B cell (primary cell): ENCODE results near the gene LIN37. TPM values are rescaled to one million over a fixed set of nuclear protein-coding genes. Genes with fewer than 3 reads are reported as not detected.

Experiments used
- ATAC-seq: fragments of 200-7000 bp; cut with Tn5 transposase; one replicate; pipeline ENCODE4 v1.10.0; 2021; ENCODE audit warnings: low read depth, mild to moderate bottlenecking, moderate number of reproducible peaks, moderate library complexity
- CTCF ChIA-PET: fragments of 350-600 bp; sonication (Branson Sonifier 250); formaldehyde crosslinking; loops from one replicate; lab custom pipeline; 2021; ENCODE audit warnings: antibody characterized with exemption, inconsistent platforms; lab: Charles Lee
- POLR2A ChIA-PET: fragments of 350-600 bp; sonication (Branson Sonifier 250); formaldehyde crosslinking; loops from one replicate; lab custom pipeline; 2021; ENCODE audit warnings: antibody characterized with exemption; lab: Charles Lee
- DNase-seq: peaks from one replicate; pipeline ENCODE4 v3.0.0; 2013
- H2AFZ ChIP-seq: 2 replicates; pipeline ENCODE4 v1.6.1; 2012; ENCODE audit warnings: mild to moderate bottlenecking, low read depth, low read length; ENCODE audit not compliant: insufficient read depth, poor library complexity, severe bottlenecking
- H3K27ac ChIP-seq, 2 donors: 1 replicate in 1 of 2; 2 replicates in 1 of 2; pipeline ENCODE4 v1.5.1; 2012 to 2013; ENCODE audit warnings: low read length in 2 of 2, mild to moderate bottlenecking in 2 of 2, moderate library complexity in 1 of 2
- H3K27me3 ChIP-seq, 4 experiments: fragments of 200-600 bp in 1 of 4; sonication (generic) in 1 of 4; replicated peaks in 1 of 4; 1 replicate in 2 of 4; 2 replicates in 2 of 4; pipeline versions ENCODE4 v1.6.1 to v1.7.0; 2013 to 2016; ENCODE audit warnings: low read length in 3 of 4, mild to moderate bottlenecking in 2 of 4, mixed read lengths in 1 of 4, moderate library complexity in 1 of 4; ENCODE audit not compliant: insufficient read depth in 4 of 4, control insufficient read depth in 3 of 4; ENCODE audit errors: control extremely low read depth in 1 of 4
- H3K36me3 ChIP-seq, 2 experiments: replicated peaks in 1 of 2; 1 replicate in 1 of 2; 2 replicates in 1 of 2; pipeline versions ENCODE4 v1.6.1 to v1.7.1; 2013; ENCODE audit warnings: low read length in 1 of 2; ENCODE audit not compliant: insufficient read depth in 2 of 2, control insufficient read depth in 1 of 2; ENCODE audit errors: control extremely low read depth in 1 of 2, extremely low read depth in 1 of 2
- H3K4me1 ChIP-seq, 2 donors: fragments of 200-600 bp in 1 of 2; sonication (generic) in 1 of 2; 1 replicate in 1 of 2; 2 replicates in 1 of 2; pipeline versions ENCODE4 v1.5.1 to v1.6.1; 2013 to 2017; ENCODE audit warnings: low read length in 2 of 2; ENCODE audit not compliant: control insufficient read depth in 2 of 2, insufficient read depth in 2 of 2
- H3K4me2 ChIP-seq: replicated peaks from 2 replicates; pipeline ENCODE3; 2012; ENCODE audit warnings: mild to moderate bottlenecking, low read depth, low read length; ENCODE audit not compliant: poor library complexity, severe bottlenecking
- H3K4me3 ChIP-seq, 5 experiments: fragments of 200-600 bp in 1 of 5; sonication (generic) in 1 of 5; 1 replicate in 3 of 5; 2 replicates in 2 of 5; pipeline versions ENCODE4 v1.5.1 to v1.7.0; 2011 to 2016; ENCODE audit warnings: low read length in 4 of 5, mild to moderate bottlenecking in 4 of 5, low read depth in 2 of 5, control low read depth in 1 of 5, moderate library complexity in 1 of 5; ENCODE audit not compliant: insufficient read depth in 1 of 5; ENCODE audit errors: control extremely low read depth in 1 of 5, extremely low read depth in 1 of 5
- H3K79me2 ChIP-seq: fragments of 200-600 bp; sonication (generic); one replicate; pipeline ENCODE4 v1.6.0; 2016; ENCODE audit warnings: low read length; ENCODE audit not compliant: control insufficient read depth, insufficient read depth
- H3K9ac ChIP-seq: fragments of 200-600 bp; sonication (generic); 2 replicates; pipeline ENCODE4 v1.6.1; 2017; ENCODE audit warnings: mild to moderate bottlenecking, low read length, moderate library complexity
- H3K9me3 ChIP-seq, 3 donors: one replicate each; pipeline versions ENCODE4 v1.6.1 to v1.7.1; 2013; ENCODE audit warnings: low read length in 2 of 3; ENCODE audit not compliant: control insufficient read depth in 2 of 3, insufficient read depth in 1 of 3; ENCODE audit errors: control extremely low read depth in 1 of 3
- H4K20me1 ChIP-seq: 2 replicates; pipeline ENCODE4 v1.6.0; 2012; ENCODE audit warnings: mild to moderate bottlenecking, low read length; ENCODE audit not compliant: insufficient read depth, control insufficient read depth, poor library complexity, severe bottlenecking
- H3K27ac Mint-ChIP-seq: one replicate; pipeline ENCODE4 v1.8.0; 2021; ENCODE audit warnings: mixed read lengths
- H3K27me3 Mint-ChIP-seq: one replicate; pipeline ENCODE4 v1.8.0; 2021; ENCODE audit warnings: mixed read lengths
- H3K4me1 Mint-ChIP-seq: one replicate; pipeline ENCODE4 v1.8.0; 2021; ENCODE audit warnings: mixed read lengths
- H3K4me3 Mint-ChIP-seq: one replicate; pipeline ENCODE4 v1.8.0; 2021; ENCODE audit warnings: mixed read lengths
- H3K9me3 Mint-ChIP-seq: one replicate; pipeline ENCODE4 v1.8.0; 2022; ENCODE audit warnings: mixed read lengths; ENCODE audit not compliant: insufficient read depth
- EZH2 ChIP-seq: IDR thresholded peaks from 2 replicates; pipeline ENCODE4 v1.6.1; 2012; ENCODE audit warnings: borderline replicate concordance, low read depth, mild to moderate bottlenecking, moderate library complexity, low read length; ENCODE audit not compliant: insufficient read depth, poor library complexity, severe bottlenecking
- WGBS: methylation state at CpG from one replicate; pipeline ENCODE4 v1.1.5; 2013; ENCODE audit warnings: missing lambda C conversion rate; ENCODE audit not compliant: insufficient coverage; 5-methylcytosine and 5-hydroxymethylcytosine counted together
- intact Hi-C: fragments of 100-400 bp; cut with micrococcal nuclease; formaldehyde crosslinking; loops from one replicate; pipeline ENCODE4 v1.10.0; 2022
- polyA plus RNA-seq: library from polyadenylated mRNA; depleted of rRNA; stranded (reverse); fragments of >200 nt; gene quantifications from 2 replicates; pipeline ENCODE4 v1.2.3, GENCODE V29; 2012
- total RNA-seq, 2 donors: library from RNA; stranded (reverse); fragments of 120-200 nt in 1 of 2; gene quantifications; 1 replicate in 1 of 2; 2 replicates in 1 of 2; pipeline versions ENCODE4 v1.2.3 to v1.2.4, GENCODE V29; 2013 to 2022
- TF ChIP-seq, protein P1 (sequence below): fragments of 200-600 bp; IDR thresholded peaks from one replicate; pipeline ENCODE4 v1.8.0; 2022; ENCODE audit warnings: antibody characterized with exemption, mild to moderate bottlenecking

The LIN37 gene
- total and polyA plus RNA-seq, 2 donors (not counting 1 experiment from before 2014, with no cell fraction given) = 22.3 to 64.1 TPM

DNA sequence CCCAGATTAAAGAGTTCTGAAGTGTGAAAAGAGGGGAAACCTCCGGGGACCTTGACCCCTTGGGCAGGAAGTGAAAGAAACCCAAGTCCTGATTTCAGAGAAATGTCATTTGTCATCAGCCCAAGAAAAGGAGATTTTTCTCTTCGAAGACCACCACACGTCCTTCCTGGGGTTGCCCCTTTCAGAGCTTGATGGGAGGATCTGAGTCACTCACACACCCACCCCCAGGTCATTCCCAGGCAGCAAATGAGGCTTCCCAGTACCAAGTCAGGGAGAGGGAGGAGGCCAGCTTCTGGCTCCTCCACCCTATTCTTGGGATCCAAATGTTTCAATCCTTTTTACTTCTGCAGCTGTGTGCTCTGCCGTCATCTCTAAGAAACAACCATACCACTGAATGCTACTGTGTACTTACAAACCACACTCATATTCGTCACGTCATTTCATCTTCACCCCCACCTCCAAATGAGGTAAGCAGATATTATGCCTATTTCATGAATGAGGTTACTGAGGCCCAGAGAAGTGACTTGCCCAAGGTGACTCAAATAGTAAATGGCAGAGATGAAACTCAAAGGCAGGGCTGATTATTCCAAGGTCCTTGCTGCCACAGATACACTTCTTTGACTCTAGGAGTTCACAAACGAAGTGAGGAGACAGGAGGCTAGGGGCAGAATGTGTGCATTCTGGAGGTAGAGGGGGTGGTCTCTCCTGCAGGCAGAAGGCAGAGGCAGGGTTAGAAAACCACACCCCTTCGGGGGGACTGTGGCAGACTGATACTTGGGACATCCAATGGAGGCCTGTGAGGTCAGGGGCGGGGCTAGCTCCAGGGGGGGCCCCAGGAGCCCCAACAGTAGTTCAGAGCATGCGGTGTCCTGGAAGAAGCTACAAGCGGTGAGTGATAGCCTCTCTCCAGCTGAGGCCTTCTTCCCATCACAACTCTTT is 35.5 kb upstream of the LIN37 start:
- H3K4me3 ChIP-seq = peak overlapping the region in 4 of 5 experiments; percentile 39 to 76 (median 51)
- intact Hi-C loops = loop anchor here (10.0 kb wide), 2 partner anchors 192 to 368 kb away; partner anchors contain the start of genes FFAR1, HCST, NFKBID and TYROBP
- H3K27me3 ChIP-seq = no peaks in the 10 kb centered on the region
- H4K20me1 ChIP-seq = no peaks in the 10 kb centered on the region
- CTCF ChIA-PET = interaction anchor here (0.7 to 6.5 kb wide), 4 partner anchors 10 to 243 kb away, joined by 3 to 123 read pairs (median 24); no protein-coding TSS in a partner anchor
- H3K4me1 Mint-ChIP-seq = peaks cover 63% of the 10 kb centered on the region
- DNase-seq = peak; percentile 70
- H3K9ac ChIP-seq = peak overlapping the region; percentile 58
- ATAC-seq = no peak
- peak overlapping the region; percentile 94 for H3K4me2 ChIP-seq
- H3K9me3 ChIP-seq = no peaks in the 10 kb centered on the region
- H3K4me3 Mint-ChIP-seq = peak overlapping the region; percentile 98
- no peaks in the 10 kb centered on the region for H3K27me3 Mint-ChIP-seq
- peak overlapping the region; percentile 99 for H3K27ac Mint-ChIP-seq
- H3K27ac ChIP-seq = peak overlapping the region; percentile 85
- 62% methylated on average over 6 of the region's 11 CpGs for WGBS
- peaks cover 22% of the 10 kb centered on the region for H3K79me2 ChIP-seq
- no peaks in the 10 kb centered on the region for H3K9me3 Mint-ChIP-seq
- no peak for TF ChIP-seq EZH2
- TF ChIP-seq, protein P1, sequence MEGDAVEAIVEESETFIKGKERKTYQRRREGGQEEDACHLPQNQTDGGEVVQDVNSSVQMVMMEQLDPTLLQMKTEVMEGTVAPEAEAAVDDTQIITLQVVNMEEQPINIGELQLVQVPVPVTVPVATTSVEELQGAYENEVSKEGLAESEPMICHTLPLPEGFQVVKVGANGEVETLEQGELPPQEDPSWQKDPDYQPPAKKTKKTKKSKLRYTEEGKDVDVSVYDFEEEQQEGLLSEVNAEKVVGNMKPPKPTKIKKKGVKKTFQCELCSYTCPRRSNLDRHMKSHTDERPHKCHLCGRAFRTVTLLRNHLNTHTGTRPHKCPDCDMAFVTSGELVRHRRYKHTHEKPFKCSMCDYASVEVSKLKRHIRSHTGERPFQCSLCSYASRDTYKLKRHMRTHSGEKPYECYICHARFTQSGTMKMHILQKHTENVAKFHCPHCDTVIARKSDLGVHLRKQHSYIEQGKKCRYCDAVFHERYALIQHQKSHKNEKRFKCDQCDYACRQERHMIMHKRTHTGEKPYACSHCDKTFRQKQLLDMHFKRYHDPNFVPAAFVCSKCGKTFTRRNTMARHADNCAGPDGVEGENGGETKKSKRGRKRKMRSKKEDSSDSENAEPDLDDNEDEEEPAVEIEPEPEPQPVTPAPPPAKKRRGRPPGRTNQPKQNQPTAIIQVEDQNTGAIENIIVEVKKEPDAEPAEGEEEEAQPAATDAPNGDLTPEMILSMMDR = no peak
- POLR2A ChIA-PET = interaction anchor here (0.6 to 4.6 kb wide), 3 partner anchors 10 to 495 kb away, joined by 3 to 53 read pairs (median 4); partner anchors contain the start of gene IGFLR1
- no peaks in the 10 kb centered on the region for H3K36me3 ChIP-seq
- no peak overlapping the region for H2AFZ ChIP-seq
- H3K4me1 ChIP-seq = peaks cover 33 to 74% of the 10 kb centered on the region in 2 donors
